IgD-negative memory B cell (primary cell): ENCODE results near the gene SCLT1. TPM values are rescaled to one million over a fixed set of nuclear protein-coding genes. Genes with fewer than 3 reads are reported as not detected.
A peak's percentile ranks its signal among the peaks of the same experiment; 100 is the strongest.
"Not testable (repeated sequence)": the region's sequence is repeated elsewhere in the genome, so short reads cannot be mapped to it uniquely, and the experiment has no call there.

ENCODE experiments used
- H3K27ac Mint-ChIP-seq, 3 donors: one replicate each; pipeline ENCODE4 v1.8.0; 2020 to 2022; ENCODE audit warnings: mild to moderate bottlenecking in 3 of 3, mixed read lengths in 3 of 3, moderate library complexity in 1 of 3
- H3K27me3 Mint-ChIP-seq: one replicate; pipeline ENCODE4 v1.8.0; 2021; ENCODE audit warnings: mixed read lengths
- H3K36me3 Mint-ChIP-seq: one replicate; pipeline ENCODE4 v1.8.0; 2020; ENCODE audit warnings: mild to moderate bottlenecking, mixed read lengths
- H3K4me1 Mint-ChIP-seq, 3 donors: one replicate each; pipeline ENCODE4 v1.8.0; 2020 to 2022; ENCODE audit warnings: mixed read lengths in 3 of 3, mild to moderate bottlenecking in 1 of 3
- H3K4me3 Mint-ChIP-seq, 4 donors: one replicate each; pipeline ENCODE4 v1.8.0; 2020 to 2022; ENCODE audit warnings: mild to moderate bottlenecking in 4 of 4, mixed read lengths in 4 of 4, moderate library complexity in 3 of 4
- H3K9me3 Mint-ChIP-seq, 3 donors: one replicate each; pipeline ENCODE4 v1.8.0; 2020 to 2021; ENCODE audit warnings: mixed read lengths in 3 of 3, mild to moderate bottlenecking in 1 of 3
- polyA plus RNA-seq: library from polyadenylated mRNA; unstranded; fragments of 300-500 nt; fragmentation: Illumina TruSeq; gene quantifications from one replicate; pipeline ENCODE4 v1.2.3, GENCODE V29; 2021

The SCLT1 gene
- polyA plus RNA-seq, 1 donor from 2014 or later, result 9.1 TPM

DNA sequence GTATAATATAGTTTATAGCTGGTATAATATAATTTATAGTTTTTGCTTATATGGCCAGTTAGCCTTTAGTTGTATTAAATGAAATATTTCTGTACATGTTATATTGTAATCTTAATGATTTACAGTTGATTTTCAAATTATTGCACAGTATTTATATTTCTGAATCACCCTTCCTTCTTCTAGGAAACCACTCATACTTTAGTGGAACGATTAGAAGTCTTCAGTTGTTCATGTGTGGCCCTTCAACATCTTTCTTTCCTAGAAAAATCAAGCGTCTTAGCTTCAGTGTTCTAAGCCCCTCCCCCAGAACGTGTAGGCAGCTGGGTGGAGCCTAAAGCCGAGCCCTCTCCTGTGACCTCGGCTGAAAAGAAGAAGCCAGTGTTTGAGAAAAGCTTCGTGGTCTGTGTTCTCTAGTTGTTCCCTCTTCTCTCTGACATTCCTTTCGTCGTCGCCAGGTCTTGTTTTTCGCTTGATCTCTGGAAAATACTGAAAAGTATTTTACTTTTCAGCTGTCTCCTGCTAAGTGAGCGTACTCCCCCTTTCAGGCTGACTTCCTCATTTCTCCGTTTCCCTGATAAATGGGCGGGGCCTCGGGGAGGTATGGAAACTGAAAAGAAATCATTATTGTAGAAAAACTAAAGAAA, 2.6 kb upstream of the SCLT1 start, which contains the start of gene C4orf33:
C4orf33 (plus strand) TSS at position 342 of the 644 bp plus-strand sequence. CDS start 6,459 bp downstream, outside the sequence.
- Mint-ChIP-seq H3K27ac (peak within 1 kb of the TSS; percentile 88 to 99 (median 94)), H3K4me1 (peaks cover 18 to 24% (median 24%) of the 10 kb centered on the region in 3 donors), H3K36me3 (peaks cover 3% of the 10 kb centered on the region), H3K4me3 (peak within 1 kb of the TSS; percentile 95 to 98 (median 97)), H3K9me3 (no peaks in the 10 kb centered on the region), H3K27me3 (no peaks in the 10 kb centered on the region)

GRCh38 chr4:129094347-129094746, 1.0 kb upstream of the SCLT1 start:
- Mint-ChIP-seq H3K27ac (peak overlapping the region; percentile 27 to 60 (median 28)), H3K4me3 (peak overlapping the region in 2 of 4 donors; percentile 9 to 98), H3K27me3 (no peaks in the 10 kb centered on the region)

DNA sequence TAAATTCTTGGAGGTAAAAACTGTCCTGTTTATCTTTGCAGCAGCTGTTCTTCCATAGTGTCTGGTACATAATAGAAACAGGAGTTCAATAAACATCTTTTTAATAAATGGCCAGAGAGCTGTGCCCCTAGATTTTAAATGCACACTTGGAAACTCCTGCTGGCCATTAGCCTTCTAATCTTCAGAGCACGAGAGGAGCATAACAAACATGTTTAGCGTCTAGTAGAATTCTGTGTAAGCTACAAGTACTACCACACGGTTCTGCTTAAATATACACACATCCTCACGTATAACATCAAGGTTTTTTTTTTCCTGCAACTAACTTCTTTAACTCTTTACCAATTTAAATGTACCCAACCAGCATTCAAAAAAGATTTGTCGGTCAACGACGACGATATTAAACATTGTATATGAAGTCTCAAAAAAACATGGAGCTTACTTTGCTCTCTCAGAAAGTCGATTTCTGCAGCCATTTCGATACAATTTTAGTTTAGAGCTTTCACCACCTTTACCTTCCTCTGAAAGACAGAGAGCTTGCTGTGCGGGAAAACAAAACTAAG, 628 bp downstream of the SCLT1 start:
- no peak overlapping the region for H3K27ac Mint-ChIP-seq
- no peaks in the 10 kb centered on the region for H3K9me3 Mint-ChIP-seq
- H3K4me3 Mint-ChIP-seq, result no peak overlapping the region
- peaks cover 27 to 39% (median 35%) of the 10 kb centered on the region in 3 donors for H3K4me1 Mint-ChIP-seq
- no peaks in the 10 kb centered on the region for H3K27me3 Mint-ChIP-seq
- H3K36me3 Mint-ChIP-seq, result no peaks in the 10 kb centered on the region

More at GRCh38 chr4:129094347-129094746, 1.0 kb upstream of the SCLT1 start:
- Mint-ChIP-seq H3K4me1 (peaks cover 24 to 30% (median 26%) of the 10 kb centered on the region in 3 donors), H3K36me3 (peaks cover 1% of the 10 kb centered on the region), H3K9me3 (no peaks in the 10 kb centered on the region)

- Mint-ChIP-seq H3K27me3 (no peaks in the 10 kb centered on the region), H3K9me3 (peaks cover 0 to 5% (median 3%) of the 10 kb centered on the region in 3 donors), H3K27ac (peak overlapping the region in 1 of 3 donors; percentile 41), H3K4me1 (peaks cover 14 to 31% (median 24%) of the 10 kb centered on the region in 3 donors), H3K4me3 (no peak overlapping the region), H3K36me3 (peaks cover 5% of the 10 kb centered on the region)
These were observed 5.8 kb downstream of the SCLT1 start for GRCh38 chr4:129087516-129087915.

DNA sequence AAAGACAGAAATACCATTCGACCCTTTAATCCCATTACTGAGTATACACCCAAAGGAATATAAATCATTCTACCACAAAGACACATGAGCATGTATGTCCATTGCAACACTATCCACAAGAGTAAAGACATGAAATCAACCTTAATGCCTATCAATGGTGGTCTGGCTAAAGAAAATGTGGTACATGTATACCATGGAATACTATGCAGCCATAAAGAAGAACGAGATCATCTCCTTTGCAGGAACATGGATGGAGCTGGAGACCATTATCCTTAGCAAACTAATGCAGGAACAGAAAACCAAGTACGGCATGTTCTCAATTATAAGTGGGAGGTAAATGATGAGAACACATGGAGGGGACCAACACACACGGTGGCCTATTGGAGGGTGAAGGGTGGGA, 7.9 kb downstream of the SCLT1 start:
- peaks cover 19 to 32% (median 24%) of the 10 kb centered on the region in 3 donors for H3K4me1 Mint-ChIP-seq
- peaks cover 13% of the 10 kb centered on the region for H3K36me3 Mint-ChIP-seq
- H3K4me3 Mint-ChIP-seq, result no peak overlapping the region
- H3K9me3 Mint-ChIP-seq, result peaks cover 0 to 6% (median 5%) of the 10 kb centered on the region in 3 donors
- no peaks in the 10 kb centered on the region for H3K27me3 Mint-ChIP-seq
- H3K27ac Mint-ChIP-seq, result no peak overlapping the region

- no peak overlapping the region for H3K4me3 Mint-ChIP-seq
- no peak overlapping the region for H3K27ac Mint-ChIP-seq
- peaks cover 7 to 14% (median 12%) of the 10 kb centered on the region in 3 donors for H3K4me1 Mint-ChIP-seq
- no peaks in the 10 kb centered on the region for H3K27me3 Mint-ChIP-seq
- peaks cover 0 to 8% (median 5%) of the 10 kb centered on the region in 3 donors for H3K9me3 Mint-ChIP-seq
- peaks cover 24% of the 10 kb centered on the region for H3K36me3 Mint-ChIP-seq
These were observed 11.0 kb downstream of the SCLT1 start for GRCh38 chr4:129082302-129082701.

GRCh38 chr4:129080129-129080528, 13.2 kb downstream of the SCLT1 start:
- H3K4me3 Mint-ChIP-seq, result no peak overlapping the region
- H3K36me3 Mint-ChIP-seq, result peaks cover 29% of the 10 kb centered on the region
- peaks cover 0 to 6% (median 6%) of the 10 kb centered on the region in 3 donors for H3K4me1 Mint-ChIP-seq
- H3K9me3 Mint-ChIP-seq, result peaks cover 0 to 8% (median 5%) of the 10 kb centered on the region in 3 donors
- no peaks in the 10 kb centered on the region for H3K27me3 Mint-ChIP-seq
- no peak overlapping the region for H3K27ac Mint-ChIP-seq

DNA sequence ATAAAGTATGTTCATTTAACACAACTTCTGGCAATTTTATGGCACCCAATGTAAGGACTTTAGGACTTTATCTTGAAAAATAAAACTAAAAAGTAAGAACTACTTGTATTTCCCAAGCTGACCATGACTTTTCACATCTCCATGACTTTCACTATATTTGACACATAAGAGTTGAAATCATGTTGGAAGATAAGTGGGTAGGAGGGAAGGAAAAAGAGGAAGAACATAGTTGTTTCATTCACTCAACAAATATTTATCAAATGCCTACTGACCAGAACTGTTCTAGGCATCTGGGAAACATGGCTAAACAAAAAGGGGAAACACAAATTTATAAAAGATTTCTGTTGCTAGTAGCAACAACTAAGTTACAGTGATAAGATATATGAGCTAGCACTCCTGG, 16.0 kb downstream of the SCLT1 start:
- Mint-ChIP-seq H3K4me1 (peaks cover 0 to 7% (median 0%) of the 10 kb centered on the region in 3 donors), H3K27ac (no peak overlapping the region), H3K27me3 (no peaks in the 10 kb centered on the region), H3K4me3 (peak overlapping the region in 1 of 4 donors; percentile 30), H3K36me3 (peaks cover 38% of the 10 kb centered on the region), H3K9me3 (peaks cover 2 to 13% (median 4%) of the 10 kb centered on the region in 3 donors)

DNA sequence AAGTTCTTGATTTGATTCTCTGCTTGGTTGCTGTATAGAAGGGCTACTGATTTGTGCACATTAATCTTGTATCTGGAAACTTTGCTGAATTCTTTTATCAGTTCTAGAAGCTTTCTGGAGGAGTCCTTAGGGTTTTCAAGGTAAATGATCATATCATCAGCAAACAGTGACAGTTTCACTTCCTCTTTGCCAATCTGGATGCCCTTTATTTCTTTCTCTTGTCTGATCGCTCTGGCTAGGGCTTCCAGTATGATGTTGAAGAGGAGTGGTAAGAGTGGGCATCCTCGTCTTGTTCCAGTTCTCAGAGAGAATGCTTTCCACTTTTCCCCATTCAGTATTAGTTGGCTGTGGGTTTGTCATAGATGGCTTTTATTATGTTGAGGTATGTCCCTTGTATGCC, 23.8 kb downstream of the SCLT1 start:
- H3K9me3 Mint-ChIP-seq, result peaks cover 13 to 29% (median 21%) of the 10 kb centered on the region in 3 donors
- not testable (repeated sequence) for H3K27ac Mint-ChIP-seq, H3K27me3 Mint-ChIP-seq
- peaks cover 20% of the 10 kb centered on the region for H3K36me3 Mint-ChIP-seq
- peak overlapping the region in 1 of 4 donors; percentile 82 for H3K4me3 Mint-ChIP-seq
- peaks cover 10 to 19% (median 11%) of the 10 kb centered on the region in 3 donors for H3K4me1 Mint-ChIP-seq

GRCh38 chr4:129064717-129065116, 28.6 kb downstream of the SCLT1 start:
- H3K4me3 Mint-ChIP-seq, result no peak overlapping the region
- peaks cover 24 to 37% (median 30%) of the 10 kb centered on the region in 3 donors for H3K9me3 Mint-ChIP-seq
- peaks cover 19% of the 10 kb centered on the region for H3K36me3 Mint-ChIP-seq

GRCh38 chr4:129063640-129064039, 29.7 kb downstream of the SCLT1 start:
- Mint-ChIP-seq H3K27me3 (no peaks in the 10 kb centered on the region), H3K4me1 (no peaks in the 10 kb centered on the region), H3K9me3 (peaks cover 26 to 44% (median 34%) of the 10 kb centered on the region in 3 donors), H3K4me3 (peak overlapping the region in 1 of 4 donors; percentile 65), H3K27ac (no peak overlapping the region), H3K36me3 (peaks cover 17% of the 10 kb centered on the region)

More at GRCh38 chr4:129064717-129065116, 28.6 kb downstream of the SCLT1 start:
- Mint-ChIP-seq H3K4me1 (peaks cover 3 to 4% (median 4%) of the 10 kb centered on the region in 3 donors), H3K27ac (no peak overlapping the region), H3K27me3 (no peaks in the 10 kb centered on the region)

GRCh38 chr4:129062580-129062979, 30.8 kb downstream of the SCLT1 start:
- Mint-ChIP-seq H3K36me3 (peaks cover 17% of the 10 kb centered on the region), H3K27me3 (no peaks in the 10 kb centered on the region), H3K4me1 (no peaks in the 10 kb centered on the region), H3K9me3 (peaks cover 20 to 44% (median 34%) of the 10 kb centered on the region in 3 donors), H3K4me3 (no peak overlapping the region), H3K27ac (no peak overlapping the region)

- H3K4me3 Mint-ChIP-seq, result no peak overlapping the region
- no peaks in the 10 kb centered on the region for H3K27me3 Mint-ChIP-seq
- H3K4me1 Mint-ChIP-seq, result no peaks in the 10 kb centered on the region
- H3K36me3 Mint-ChIP-seq, result peaks cover 20% of the 10 kb centered on the region
- H3K27ac Mint-ChIP-seq, result no peak overlapping the region
- peaks cover 25 to 54% (median 46%) of the 10 kb centered on the region in 3 donors for H3K9me3 Mint-ChIP-seq
These were observed 34.3 kb downstream of the SCLT1 start for GRCh38 chr4:129059028-129059427.

DNA sequence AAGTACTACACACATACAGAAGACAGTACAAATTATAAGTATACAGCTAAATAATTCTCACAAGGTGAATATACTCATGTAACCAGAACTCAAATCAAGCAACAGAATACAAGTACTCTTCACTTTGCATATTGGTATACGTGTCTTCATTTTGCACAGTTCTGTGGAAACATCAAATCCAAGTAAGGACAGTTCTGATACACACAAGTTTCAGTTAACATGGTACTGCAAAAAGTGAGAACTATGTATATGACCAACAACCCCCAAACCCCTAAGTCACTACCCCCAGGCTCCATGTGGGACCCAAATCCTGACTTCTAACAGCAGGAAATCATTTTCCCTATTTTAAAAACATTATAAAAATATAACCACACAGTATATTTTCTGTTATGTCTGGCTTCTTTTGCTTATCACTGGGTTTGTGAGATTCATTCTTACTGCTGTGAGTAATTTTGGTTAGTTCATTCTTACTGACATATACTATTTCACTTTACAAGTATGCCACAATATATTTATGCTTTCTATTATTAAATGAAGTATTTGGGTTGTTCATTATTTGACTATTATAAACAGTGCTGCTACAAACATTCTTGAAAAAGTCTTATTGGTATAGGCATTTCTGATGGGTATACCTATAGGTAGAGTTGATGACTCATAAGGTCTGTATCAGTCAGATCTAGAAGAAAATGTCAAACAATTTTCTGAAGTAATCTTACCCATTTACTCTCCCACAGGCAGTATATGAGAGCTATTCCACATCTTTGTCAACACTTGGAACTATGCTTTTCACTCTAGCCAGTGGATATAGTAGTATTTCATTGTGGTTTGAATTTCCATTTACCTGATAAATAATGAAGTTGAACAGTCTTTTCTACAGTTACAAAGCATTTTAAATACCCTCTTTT, 47.0 kb downstream of the SCLT1 start:
- Mint-ChIP-seq H3K4me3 (no peak overlapping the region), H3K4me1 (peaks cover 0 to 9% (median 3%) of the 10 kb centered on the region in 3 donors), H3K36me3 (peaks cover 2% of the 10 kb centered on the region), H3K27ac (no peak overlapping the region), H3K27me3 (no peaks in the 10 kb centered on the region), H3K9me3 (peaks cover 0 to 10% (median 9%) of the 10 kb centered on the region in 3 donors)
